ENCODE data around the gene GJC2. TPM values are rescaled to one million over a fixed set of nuclear protein-coding genes. Genes with fewer than 3 reads are reported as not detected.

GJC2 gene
- total and polyA plus RNA-seq, 2 donors (not counting 1 experiment from before 2014, with no cell fraction given), result 0.16 to 0.30 TPM

DNA sequence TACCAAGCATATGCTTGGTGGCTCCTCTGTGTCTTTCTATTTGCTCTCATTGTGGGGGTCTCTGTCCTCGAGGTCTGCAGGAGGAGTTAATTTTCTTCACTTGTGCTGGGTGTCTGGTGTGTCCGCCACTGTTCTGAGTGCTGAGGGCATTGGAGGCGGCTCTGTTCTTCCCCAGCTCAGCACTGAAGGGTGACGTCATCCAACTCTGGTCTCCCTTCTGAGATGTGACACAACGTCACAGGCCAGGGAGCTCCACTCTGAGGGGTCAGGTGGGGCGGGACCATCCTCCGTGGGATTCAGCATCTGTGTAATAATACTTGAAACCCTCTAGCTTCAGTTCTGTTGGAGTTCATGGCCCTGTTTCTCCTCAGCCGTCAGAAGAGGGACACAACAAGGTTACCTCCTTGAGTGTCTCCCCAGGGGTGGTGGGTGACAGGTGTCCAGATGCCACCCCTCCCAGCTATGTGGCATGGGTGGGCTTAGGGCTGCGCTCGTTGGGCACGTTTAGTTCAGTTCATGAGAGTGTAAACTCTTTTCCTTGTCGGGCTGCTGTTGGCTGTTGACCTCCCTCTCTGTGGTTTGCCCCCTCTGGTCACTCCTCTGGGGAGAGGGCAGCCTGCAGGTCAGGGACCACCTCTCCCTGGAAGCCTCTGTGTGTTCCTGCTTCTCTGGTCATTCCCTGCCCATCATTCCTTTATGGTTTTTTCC is 19.0 kb downstream of the GJC2 start:
- Histone ChIP-seq H3K4me2 (replicated peaks; ENCODE audit: low read depth, low read length, poor library complexity, severe bottlenecking) (no peak overlapping the region), H3K9me3 (ENCODE audit: control extremely low read depth in 1 of 3, control insufficient read depth in 2 of 3, insufficient read depth in 1 of 3, low read length in 2 of 3) (peaks cover 0 to 3% (median 0%) of the 10 kb centered on the region in 3 donors), H3K79me2 (ENCODE audit: control insufficient read depth, insufficient read depth, low read length) (peaks cover 70% of the 10 kb centered on the region), H3K9ac (ENCODE audit: low read length) (no peak overlapping the region), H3K27me3 (replicated peaks in 1 of 4; ENCODE audit: control extremely low read depth in 1 of 4, control insufficient read depth in 3 of 4, insufficient read depth in 4 of 4, low read length in 3 of 4) (no peaks in the 10 kb centered on the region), H3K4me1 (ENCODE audit: control insufficient read depth in 2 of 2, insufficient read depth in 2 of 2, low read length in 2 of 2) (peaks cover 14 to 21% of the 10 kb centered on the region in 2 donors), H3K27ac (ENCODE audit: low read length in 2 of 2) (no peak overlapping the region), H3K36me3 (replicated peaks in 1 of 2; ENCODE audit: control extremely low read depth in 1 of 2, control insufficient read depth in 1 of 2, extremely low read depth in 1 of 2, insufficient read depth in 2 of 2, low read length in 1 of 2) (no peaks in the 10 kb centered on the region), H3K4me3 (ENCODE audit: control extremely low read depth in 1 of 5, extremely low read depth in 1 of 5, insufficient read depth in 1 of 5, low read depth in 2 of 5, low read length in 4 of 5) (no peak overlapping the region), H2AFZ (ENCODE audit: insufficient read depth, low read depth, low read length, poor library complexity, severe bottlenecking) (no peak overlapping the region), H4K20me1 (ENCODE audit: control insufficient read depth, insufficient read depth, low read length, poor library complexity, severe bottlenecking) (peaks cover 18% of the 10 kb centered on the region)
- TF ChIP-seq, protein P1, sequence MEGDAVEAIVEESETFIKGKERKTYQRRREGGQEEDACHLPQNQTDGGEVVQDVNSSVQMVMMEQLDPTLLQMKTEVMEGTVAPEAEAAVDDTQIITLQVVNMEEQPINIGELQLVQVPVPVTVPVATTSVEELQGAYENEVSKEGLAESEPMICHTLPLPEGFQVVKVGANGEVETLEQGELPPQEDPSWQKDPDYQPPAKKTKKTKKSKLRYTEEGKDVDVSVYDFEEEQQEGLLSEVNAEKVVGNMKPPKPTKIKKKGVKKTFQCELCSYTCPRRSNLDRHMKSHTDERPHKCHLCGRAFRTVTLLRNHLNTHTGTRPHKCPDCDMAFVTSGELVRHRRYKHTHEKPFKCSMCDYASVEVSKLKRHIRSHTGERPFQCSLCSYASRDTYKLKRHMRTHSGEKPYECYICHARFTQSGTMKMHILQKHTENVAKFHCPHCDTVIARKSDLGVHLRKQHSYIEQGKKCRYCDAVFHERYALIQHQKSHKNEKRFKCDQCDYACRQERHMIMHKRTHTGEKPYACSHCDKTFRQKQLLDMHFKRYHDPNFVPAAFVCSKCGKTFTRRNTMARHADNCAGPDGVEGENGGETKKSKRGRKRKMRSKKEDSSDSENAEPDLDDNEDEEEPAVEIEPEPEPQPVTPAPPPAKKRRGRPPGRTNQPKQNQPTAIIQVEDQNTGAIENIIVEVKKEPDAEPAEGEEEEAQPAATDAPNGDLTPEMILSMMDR (IDR thresholded peaks at IDR 0.05), result no peak
- TF ChIP-seq EZH2 (IDR thresholded peaks at IDR 0.05; ENCODE audit: borderline replicate concordance, insufficient read depth, low read depth, low read length, poor library complexity, severe bottlenecking), result no peak
- WGBS (ENCODE audit: insufficient coverage), result 97% methylated on average over 11 of the region's 12 CpGs
- Mint-ChIP-seq H3K27ac (no peak overlapping the region), H3K9me3 (ENCODE audit: insufficient read depth) (no peaks in the 10 kb centered on the region), H3K27me3 (no peaks in the 10 kb centered on the region), H3K4me1 (peaks cover 31% of the 10 kb centered on the region), H3K4me3 (no peak overlapping the region)
- no peak for ATAC-seq (ENCODE audit: low read depth)
- no peak for DNase-seq
- POLR2A ChIA-PET, result interaction anchor here (0.6 kb wide), 1 partner anchor 241 kb away, joined by 3 read pairs; no protein-coding TSS in a partner anchor
- CTCF ChIA-PET, result interaction anchor here (0.9 to 5.6 kb wide), 6 partner anchors 28 to 346 kb away, joined by 3 to 73 read pairs (median 4); no protein-coding TSS in a partner anchor
- intact Hi-C loops (cut with micrococcal nuclease), result no loop called here

DNA sequence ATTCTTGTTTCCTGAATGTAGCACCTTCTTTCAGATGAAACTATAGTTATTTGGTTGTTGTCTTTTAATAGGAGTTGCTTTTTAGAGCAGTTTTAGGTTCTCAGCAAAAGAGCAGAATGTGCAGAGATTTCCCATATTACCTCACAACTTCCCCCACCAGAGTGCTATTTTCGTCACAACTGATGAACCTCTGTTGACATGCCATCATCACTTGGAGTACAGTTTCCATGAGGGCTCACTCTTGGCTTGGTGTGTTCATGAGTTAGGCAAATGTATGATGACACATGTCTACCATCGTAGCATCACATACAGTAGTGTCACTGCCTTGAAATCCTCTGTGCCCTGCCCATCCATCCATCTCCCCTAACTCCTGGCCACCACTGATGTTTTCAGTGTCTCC is 19.6 kb downstream of the GJC2 start:
- Histone ChIP-seq H3K27me3 (replicated peaks in 1 of 4; ENCODE audit: control extremely low read depth in 1 of 4, control insufficient read depth in 3 of 4, insufficient read depth in 4 of 4, low read length in 3 of 4) (no peaks in the 10 kb centered on the region), H3K4me2 (replicated peaks; ENCODE audit: low read depth, low read length, poor library complexity, severe bottlenecking) (no peak overlapping the region), H3K36me3 (replicated peaks in 1 of 2; ENCODE audit: control extremely low read depth in 1 of 2, control insufficient read depth in 1 of 2, extremely low read depth in 1 of 2, insufficient read depth in 2 of 2, low read length in 1 of 2) (no peaks in the 10 kb centered on the region), H3K4me1 (ENCODE audit: control insufficient read depth in 2 of 2, insufficient read depth in 2 of 2, low read length in 2 of 2) (peaks cover 14 to 19% of the 10 kb centered on the region in 2 donors), H3K79me2 (ENCODE audit: control insufficient read depth, insufficient read depth, low read length) (peaks cover 72% of the 10 kb centered on the region), H3K9ac (ENCODE audit: low read length) (no peak overlapping the region), H3K9me3 (ENCODE audit: control extremely low read depth in 1 of 3, control insufficient read depth in 2 of 3, insufficient read depth in 1 of 3, low read length in 2 of 3) (peaks cover 0 to 7% (median 0%) of the 10 kb centered on the region in 3 donors), H3K4me3 (ENCODE audit: control extremely low read depth in 1 of 5, extremely low read depth in 1 of 5, insufficient read depth in 1 of 5, low read depth in 2 of 5, low read length in 4 of 5) (no peak overlapping the region), H3K27ac (ENCODE audit: low read length in 2 of 2) (no peak overlapping the region), H2AFZ (ENCODE audit: insufficient read depth, low read depth, low read length, poor library complexity, severe bottlenecking) (no peak overlapping the region), H4K20me1 (ENCODE audit: control insufficient read depth, insufficient read depth, low read length, poor library complexity, severe bottlenecking) (peaks cover 20% of the 10 kb centered on the region)
- 100% methylated on average over 1 of the region's 2 CpGs for WGBS (ENCODE audit: insufficient coverage)
- H3K9me3 Mint-ChIP-seq (ENCODE audit: insufficient read depth), result no peaks in the 10 kb centered on the region
- ChIA-PET POLR2A (interaction anchor here (0.5 kb wide), 1 partner anchor 31 kb away, joined by 3 read pairs; no protein-coding TSS in a partner anchor), CTCF (interaction anchor here (1.2 to 2.0 kb wide), 3 partner anchors 39 to 346 kb away, joined by 4 to 5 read pairs (median 4); no protein-coding TSS in a partner anchor)
- DNase-seq, result no peak
- TF ChIP-seq EZH2 (IDR thresholded peaks at IDR 0.05; ENCODE audit: borderline replicate concordance, insufficient read depth, low read depth, low read length, poor library complexity, severe bottlenecking), result no peak
- TF ChIP-seq, protein P1 (IDR thresholded peaks at IDR 0.05), result no peak
- no peak overlapping the region for H3K27ac Mint-ChIP-seq
- no peak overlapping the region for H3K4me3 Mint-ChIP-seq
- H3K27me3 Mint-ChIP-seq, result no peaks in the 10 kb centered on the region
- peaks cover 27% of the 10 kb centered on the region for H3K4me1 Mint-ChIP-seq
- no peak for ATAC-seq (ENCODE audit: low read depth)
- intact Hi-C loops (cut with micrococcal nuclease), result no loop called here
